ENCODE results near the gene BZW1.

Gene BZW1

GRCh38 chr2:200811333-200812121, at the start of gene BZW1:
Gene BZW1 (plus strand): TSS chr2:200811910. CDS start chr2:200813218, 1,308 bp downstream.
- Histone ChIP-seq H3K27me3 (ENCODE audit: insufficient read depth, low read depth, severe bottlenecking) (no peaks in the 10 kb centered on the region), H3K4me3 (ENCODE audit: low read depth, low read length) (peak within 1 kb of the TSS; percentile 86), H3K27ac (peak within 1 kb of the TSS; percentile 100), H3K36me3 (peaks cover 47% of the 10 kb centered on the region), H3K9me3 (ENCODE audit: severe bottlenecking) (no peaks in the 10 kb centered on the region)
- peak; percentile 97 for DNase-seq
- TF ChIP-seq CTCF (IDR thresholded peaks at IDR 0.05; ENCODE audit: low read depth, low read length), result no peak

GRCh38 chr2:200762127-200762526, 49.6 kb upstream of the BZW1 start:
- Histone ChIP-seq H3K9me3 (ENCODE audit: severe bottlenecking) (no peaks in the 10 kb centered on the region), H3K4me3 (ENCODE audit: low read depth, low read length) (no peak overlapping the region), H3K27me3 (ENCODE audit: insufficient read depth, low read depth, severe bottlenecking) (no peaks in the 10 kb centered on the region), H3K36me3 (no peaks in the 10 kb centered on the region), H3K27ac (no peak overlapping the region)
- DNase-seq, result no peak
- no peak for TF ChIP-seq CTCF (IDR thresholded peaks at IDR 0.05; ENCODE audit: low read depth, low read length)

GRCh38 chr2:200763422-200763821, 48.3 kb upstream of the BZW1 start:
- Histone ChIP-seq H3K36me3 (no peaks in the 10 kb centered on the region), H3K27me3 (ENCODE audit: insufficient read depth, low read depth, severe bottlenecking) (no peaks in the 10 kb centered on the region), H3K27ac (no peak overlapping the region), H3K9me3 (ENCODE audit: severe bottlenecking) (no peaks in the 10 kb centered on the region), H3K4me3 (ENCODE audit: low read depth, low read length) (no peak overlapping the region)
- no peak for TF ChIP-seq CTCF (IDR thresholded peaks at IDR 0.05; ENCODE audit: low read depth, low read length)
- no peak for DNase-seq

GRCh38 chr2:200765139-200765951, 46.4 kb upstream of the BZW1 start:
- Histone ChIP-seq H3K9me3 (ENCODE audit: severe bottlenecking) (no peaks in the 10 kb centered on the region), H3K4me3 (ENCODE audit: low read depth, low read length) (no peak overlapping the region), H3K27ac (no peak overlapping the region), H3K27me3 (ENCODE audit: insufficient read depth, low read depth, severe bottlenecking) (no peaks in the 10 kb centered on the region), H3K36me3 (no peaks in the 10 kb centered on the region)
- TF ChIP-seq CTCF (IDR thresholded peaks at IDR 0.05; ENCODE audit: low read depth, low read length), result no peak
- no peak for DNase-seq

- no peak for DNase-seq
- TF ChIP-seq CTCF (IDR thresholded peaks at IDR 0.05; ENCODE audit: low read depth, low read length), result no peak
- Histone ChIP-seq H3K27ac (no peak overlapping the region), H3K9me3 (ENCODE audit: severe bottlenecking) (no peaks in the 10 kb centered on the region), H3K27me3 (ENCODE audit: insufficient read depth, low read depth, severe bottlenecking) (no peaks in the 10 kb centered on the region), H3K4me3 (ENCODE audit: low read depth, low read length) (no peak overlapping the region), H3K36me3 (no peaks in the 10 kb centered on the region)
Measured at GRCh38 chr2:200765995-200766660, 45.6 kb upstream of the BZW1 start.

All from WERI-Rb-1 (cell line).